GM06990 (cell line): ENCODE data around the gene GALNT9.

ENCODE experiments used
- DNase-seq: peaks from one replicate; pipeline ENCODE4 v3.0.0-alpha.2; 2011; ENCODE audit not compliant: insufficient read length; ENCODE audit errors: extremely low read depth
- H3K27me3 ChIP-seq: replicated peaks from 2 replicates; pipeline ENCODE4 v1.6.0; 2011; ENCODE audit warnings: low read length; ENCODE audit not compliant: control insufficient read depth, insufficient read depth
- H3K36me3 ChIP-seq: 2 replicates; pipeline ENCODE4 v1.5.1; 2011; ENCODE audit warnings: low read length; ENCODE audit not compliant: control insufficient read depth, insufficient read depth
- H3K4me3 ChIP-seq: replicated peaks from 2 replicates; pipeline ENCODE4 v1.5.1; 2011; ENCODE audit warnings: low read depth, mild to moderate bottlenecking, control low read depth, low read length
- CTCF ChIP-seq: IDR thresholded peaks from 2 replicates; pipeline ENCODE4 v1.5.1; 2011; ENCODE audit warnings: low read length, control low read depth, mild to moderate bottlenecking, inconsistent platforms; ENCODE audit not compliant: insufficient read depth, poor library complexity, severe bottlenecking

Gene GALNT9

GRCh38 chr12:132250707-132251106 lies 78.7 kb downstream of the GALNT9 start:
- H3K36me3 ChIP-seq: no peaks in the 10 kb centered on the region
- no peak overlapping the region for H3K4me3 ChIP-seq
- H3K27me3 ChIP-seq: no peaks in the 10 kb centered on the region
- no peak for TF ChIP-seq CTCF
- no peak for DNase-seq

GRCh38 chr12:132249689-132250478 lies 79.5 kb downstream of the GALNT9 start:
- no peak overlapping the region for H3K4me3 ChIP-seq
- no peaks in the 10 kb centered on the region for H3K36me3 ChIP-seq
- H3K27me3 ChIP-seq: no peaks in the 10 kb centered on the region
- no peak for DNase-seq
- no peak for TF ChIP-seq CTCF

GRCh38 chr12:132248453-132249167 lies 80.8 kb downstream of the GALNT9 start:
- DNase-seq: no peak
- TF ChIP-seq CTCF: no peak
- Histone ChIP-seq H3K4me3 (no peak overlapping the region), H3K27me3 (no peaks in the 10 kb centered on the region), H3K36me3 (no peaks in the 10 kb centered on the region)

- DNase-seq: no peak
- H3K36me3 ChIP-seq: no peaks in the 10 kb centered on the region
- no peak overlapping the region for H3K4me3 ChIP-seq
- H3K27me3 ChIP-seq: no peaks in the 10 kb centered on the region
- no peak for TF ChIP-seq CTCF
Observed at GRCh38 chr12:132247718-132248452, 81.5 kb downstream of the GALNT9 start.

GRCh38 chr12:132246997-132247717 lies 82.2 kb downstream of the GALNT9 start:
- Histone ChIP-seq H3K4me3 (no peak overlapping the region), H3K36me3 (no peaks in the 10 kb centered on the region), H3K27me3 (no peaks in the 10 kb centered on the region)
- DNase-seq: no peak
- no peak for TF ChIP-seq CTCF
